ENCODE data around the gene ECI2.

- TF ChIP-seq CTCF (IDR thresholded peaks at IDR 0.05) (no peak), POLR2A (IDR thresholded peaks at IDR 0.05) (no peak)
Measured at GRCh38 chr6:4091941-4092340, 43.4 kb downstream of the ECI2 start.

Measured in transverse colon (tissue), 3 donors.